GM12878 (cell line): ENCODE measurements around the gene HJURP. TPM values are rescaled to one million over a fixed set of nuclear protein-coding genes. Genes with fewer than 3 reads are reported as not detected.

Experiments
- ATF3 ChIP-seq: IDR thresholded peaks from 2 replicates; pipeline ENCODE4 v1.6.1; 2011; ENCODE audit warnings: low read depth, mild to moderate bottlenecking, low read length, moderate library complexity, borderline replicate concordance; ENCODE audit errors: extremely low read depth
- BRCA1 ChIP-seq: IDR thresholded peaks from 2 replicates; pipeline ENCODE4 v1.6.1; 2011; ENCODE audit warnings: low read depth, low read length, improper control_type of control experiment
- CEBPB ChIP-seq, 2 experiments: fragments of 150-350 bp in 1 of 2; IDR thresholded peaks; 2 replicates each; pipeline ENCODE4 v1.6.1; 2012 to 2014; ENCODE audit warnings: low read depth in 2 of 2, low read length in 2 of 2, borderline replicate concordance in 1 of 2, inconsistent platforms in 1 of 2
- CEBPZ ChIP-seq: fragments of 150-350 bp; IDR thresholded peaks from 2 replicates; pipeline ENCODE4 v1.6.1; 2016; ENCODE audit warnings: low read depth, low read length
- E2F4 ChIP-seq: IDR thresholded peaks from 2 replicates; pipeline ENCODE4 v1.6.1; 2012; ENCODE audit warnings: low read depth, low read length, improper control_type of control experiment
- FOS ChIP-seq: IDR thresholded peaks from 3 replicates; pipeline ENCODE4 v1.6.1; 2011; ENCODE audit warnings: borderline replicate concordance; ENCODE audit not compliant: insufficient read length; ENCODE audit errors: extremely low read depth
- IRF5 ChIP-seq: fragments of 450-650 bp; IDR thresholded peaks from 2 replicates; pipeline ENCODE4 v1.6.1; 2017; ENCODE audit warnings: borderline replicate concordance
- KLF5 ChIP-seq: fragments of 450-650 bp; IDR thresholded peaks from 2 replicates; pipeline ENCODE4 v1.6.1; 2014; ENCODE audit warnings: mild to moderate bottlenecking; ENCODE audit not compliant: partially characterized antibody
- MEF2A ChIP-seq: IDR thresholded peaks from 2 replicates; pipeline ENCODE4 v1.6.1; 2011; ENCODE audit warnings: low read depth, mild to moderate bottlenecking, low read length, moderate library complexity; ENCODE audit not compliant: insufficient read depth
- MYB ChIP-seq: fragments of 150-350 bp; IDR thresholded peaks from 2 replicates; pipeline ENCODE4 v1.6.1; 2014; ENCODE audit warnings: mild to moderate bottlenecking, low read depth, low read length, borderline replicate concordance
- NBN ChIP-seq: fragments of 450-650 bp; IDR thresholded peaks from 2 replicates; pipeline ENCODE4 v1.6.1; 2016
- NKRF ChIP-seq: fragments of 450-650 bp; conservative IDR thresholded peaks from 2 replicates; pipeline ENCODE4 v1.6.1; 2017; ENCODE audit warnings: mild to moderate bottlenecking, moderate library complexity
- POLR2AphosphoS5 ChIP-seq: IDR thresholded peaks from 2 replicates; pipeline ENCODE4 v1.6.1; 2011; ENCODE audit warnings: mild to moderate bottlenecking, low read length, inconsistent platforms
- RBBP5 ChIP-seq: fragments of 200-600 bp; sonication (generic); conservative IDR thresholded peaks from 2 replicates; pipeline ENCODE4 v1.6.1; 2016
- SMAD5 ChIP-seq: IDR thresholded peaks from 2 replicates; pipeline ENCODE4 v1.6.1; 2016; ENCODE audit warnings: antibody characterized with exemption, low read depth
- SREBF1 ChIP-seq: IDR thresholded peaks from 2 replicates; pipeline ENCODE4 v1.6.1; 2012; ENCODE audit warnings: mild to moderate bottlenecking, low read length
- TBL1XR1 ChIP-seq: IDR thresholded peaks from 2 replicates; pipeline ENCODE4 v1.6.1; 2012; ENCODE audit warnings: low read depth, low read length, improper control_type of control experiment
- TCF12 ChIP-seq: IDR thresholded peaks from 2 replicates; pipeline ENCODE4 v1.6.1; 2011; ENCODE audit warnings: low read depth, mild to moderate bottlenecking, low read length
- USF2 ChIP-seq: IDR thresholded peaks from 2 replicates; pipeline ENCODE4 v1.6.1; 2011; ENCODE audit warnings: low read depth, low read length, improper control_type of control experiment, borderline replicate concordance
- YBX1 ChIP-seq: fragments of 450-650 bp; IDR thresholded peaks from 2 replicates; pipeline ENCODE4 v1.6.1; 2016; ENCODE audit warnings: antibody characterized with exemption
- ZNF217 ChIP-seq: fragments of 450-650 bp; IDR thresholded peaks from 2 replicates; pipeline ENCODE4 v1.6.1; 2017; ENCODE audit warnings: antibody characterized with exemption, mild to moderate bottlenecking
- ZNF24 ChIP-seq: fragments of 450-650 bp; IDR thresholded peaks from 2 replicates; pipeline ENCODE4 v1.6.1; 2017; ENCODE audit warnings: antibody characterized with exemption, mild to moderate bottlenecking
- polyA plus RNA-seq, 11 experiments: library from polyadenylated mRNA; depleted of rRNA in 4 of 11; unstranded in 6 of 11; stranded (reverse) in 5 of 11; fragments of >200 nt; fragmentation: Nextera tagmentation in 4 of 11; fragmentation: Illumina TruSeq in 1 of 11; extraction: Ambion mirVana in 4 of 11; extraction: Trizol in 1 of 11; gene quantifications; 1 replicate in 1 of 11; 2 replicates in 10 of 11; pipeline versions ENCODE4 v1.2.1 to v1.2.3, GENCODE V29; 2011 to 2016; ENCODE audit warnings: inconsistent platforms in 2 of 11, missing spikeins in 2 of 11, low read depth in 1 of 11
- total RNA-seq, 4 experiments: library from RNA; depleted of rRNA in 3 of 4; stranded (reverse); fragments of >200 nt in 3 of 4; fragmentation: Illumina TruSeq in 1 of 4; extraction: Trizol in 1 of 4; gene quantifications; 2 replicates each; pipeline versions ENCODE4 v1.2.1 to v1.2.3, GENCODE V29; 2013 to 2021

HJURP gene
- total and polyA plus RNA-seq, 10 of the 15 experiments (the other 5 are each of a cell fraction or from before 2014, with no cell fraction given), result 12.7 to 68.9 (median 44.4) TPM

- TF ChIP-seq CEBPZ (no peak), E2F4 (peak; percentile 93), KLF5 (no peak), YBX1 (no peak), SMAD5 (peak; percentile 52; the same call in 1 of the 2 replicates), BRCA1 (no peak), ZNF217 (no peak), MEF2A (no peak), USF2 (no peak), ATF3 (no peak), NBN (0 out of 2 replicates have a peak, but pooled peaks have one; percentile 44), ZNF24 (no peak), TCF12 (no peak; the same call in 1 of the 2 replicates), TBL1XR1 (no peak), MYB (no peak), SREBF1 (no peak), CEBPB (IDR thresholded peaks at IDR 0.05; ENCODE audit: borderline replicate concordance in 1 of 2, low read depth in 2 of 2, low read length in 2 of 2) (no peak), FOS (peak; percentile 52), RBBP5 (no peak), IRF5 (no peak), NKRF (peak; percentile 99), POLR2AphosphoS5 (peak; percentile 76)
Observed at GRCh38 chr2:233854241-233854981, at the start of gene HJURP (continued).
